HepG2 (cell line): ENCODE data around the gene TMEM107. TPM values are rescaled to one million over a fixed set of nuclear protein-coding genes. Genes with fewer than 3 reads are reported as not detected.

Experiments used
- ATAC-seq: fragments of 200-7000 bp; cut with Tn5 transposase; 3 replicates; pipeline ENCODE4 v1.9.1; 2020; ENCODE audit warnings: mild to moderate bottlenecking, moderate library complexity
- BruUV-seq: library from RNA; stranded (reverse); fragments of 400-500 nt; replicated peaks from 2 replicates; lab custom pipeline; 2021; lab: Mats Ljungman, UMichigan
- CTCF ChIA-PET: fragments of 300-600 bp; formaldehyde crosslinking; extraction: SDS; loops from one replicate; lab custom pipeline; 2021; ENCODE audit warnings: low total read pairs, inconsistent platforms, low intra/inter-chr PET ratio; lab: Yijun Ruan, JAX
- POLR2A ChIA-PET: fragments of 350-600 bp; sonication (Branson Sonifier 250); formaldehyde crosslinking; loops from one replicate; lab custom pipeline; 2020; ENCODE audit warnings: antibody characterized with exemption, inconsistent platforms; lab: Yijun Ruan, JAX
- DNase-seq: peaks from one replicate; pipeline ENCODE4 v3.0.0-alpha.2; 2015; ENCODE audit warnings: low spot score
- FAIRE-seq: peaks from 3 replicates; lab custom pipeline; 2011; peaks lifted over from hg19 to GRCh38; lab: Jason Lieb, UNC
- H2AFZ ChIP-seq: one replicate; pipeline ENCODE4 v1.6.1; 2011; ENCODE audit warnings: low read length, inconsistent platforms
- H3K27ac ChIP-seq: fragments of 300-600 bp; 3 replicates; pipeline ENCODE4 v1.8.0; 2011; ENCODE audit warnings: mixed run types, mild to moderate bottlenecking, mixed read lengths, low read length, inconsistent platforms; ENCODE audit not compliant: insufficient read depth; ENCODE audit errors: extremely low read length
- H3K27me3 ChIP-seq, 2 experiments: fragments of 200-600 bp in 1 of 2; 2 replicates in 1 of 2; 3 replicates in 1 of 2; pipeline versions ENCODE4 v1.6.0 to v1.8.0; 2011; ENCODE audit warnings: low read length in 2 of 2, mild to moderate bottlenecking in 2 of 2, moderate library complexity in 2 of 2, inconsistent platforms in 1 of 2; ENCODE audit not compliant: insufficient read depth in 2 of 2, control insufficient read depth in 1 of 2
- H3K36me3 ChIP-seq, 2 experiments: fragments of 200-600 bp in 1 of 2; replicated peaks in 1 of 2; 2 replicates in 1 of 2; 3 replicates in 1 of 2; pipeline versions ENCODE4 v1.5.1 to v1.8.0; 2011; ENCODE audit warnings: low read length in 2 of 2, inconsistent platforms in 1 of 2; ENCODE audit not compliant: insufficient read depth in 2 of 2, control insufficient read depth in 1 of 2
- H3K4me1 ChIP-seq: 2 replicates; pipeline ENCODE4 v1.5.1; 2012; ENCODE audit warnings: low read length, inconsistent platforms; ENCODE audit not compliant: insufficient read depth
- H3K4me2 ChIP-seq: 2 replicates; pipeline ENCODE4 v1.6.0; 2011; ENCODE audit warnings: low read depth, low read length, inconsistent platforms
- H3K4me3 ChIP-seq, 3 experiments: fragments of 200-600 bp in 1 of 3; sonication (generic), shearing (Covaris generic) in 1 of 3; replicated peaks in 1 of 3; 2 replicates each; pipeline ENCODE4 v1.5.1; 2011 to 2016; ENCODE audit warnings: low read length in 3 of 3, inconsistent platforms in 2 of 3, low read depth in 2 of 3, mild to moderate bottlenecking in 2 of 3, control low read depth in 1 of 3, mixed read lengths in 1 of 3; ENCODE audit not compliant: insufficient read depth in 1 of 3
- H3K79me2 ChIP-seq: one replicate; pipeline ENCODE4 v1.6.1; 2011; ENCODE audit warnings: low read length, inconsistent platforms; ENCODE audit not compliant: insufficient read depth
- H3K9ac ChIP-seq: 2 replicates; pipeline ENCODE4 v1.6.0; 2011; ENCODE audit warnings: mild to moderate bottlenecking, low read depth, low read length, inconsistent platforms; ENCODE audit not compliant: insufficient read depth
- H3K9me3 ChIP-seq: 2 replicates; pipeline ENCODE4 v1.5.1; 2012; ENCODE audit warnings: mild to moderate bottlenecking, low read length
- H4K20me1 ChIP-seq: 2 replicates; pipeline ENCODE4 v1.6.0; 2011; ENCODE audit warnings: inconsistent platforms, mild to moderate bottlenecking, low read length, moderate library complexity; ENCODE audit not compliant: insufficient read depth
- HNF1B ChIP-seq: sonication (generic); formaldehyde crosslinking; IDR thresholded peaks from 2 replicates; pipeline ENCODE4 v1.5.1; 2020; ENCODE audit warnings: mild to moderate bottlenecking, moderate library complexity, missing genetic modification reagents
- NR1H2 ChIP-seq: sonication (generic); formaldehyde crosslinking; IDR thresholded peaks from 2 replicates; pipeline ENCODE4 v1.8.1; 2022; ENCODE audit warnings: low read depth, missing genetic modification reagents, borderline replicate concordance
- RORA ChIP-seq: sonication (generic); formaldehyde crosslinking; IDR thresholded peaks from 2 replicates; pipeline ENCODE4 v1.5.0; 2020; ENCODE audit warnings: mild to moderate bottlenecking, missing genetic modification reagents, moderate library complexity
- ZNF501 ChIP-seq: sonication (generic); formaldehyde crosslinking; IDR thresholded peaks from 2 replicates; pipeline ENCODE4 v1.5.1; 2020; ENCODE audit warnings: mild to moderate bottlenecking, moderate library complexity, missing genetic modification reagents
- ZNF746 ChIP-seq: sonication (generic); formaldehyde crosslinking; IDR thresholded peaks from 2 replicates; pipeline ENCODE4 v1.8.0; 2022; ENCODE audit warnings: mild to moderate bottlenecking, missing genetic modification reagents
- WGBS: methylation state at CpG from one replicate; pipeline ENCODE4 v1.1.6; 2017; ENCODE audit warnings: low lambda C conversion rate; 5-methylcytosine and 5-hydroxymethylcytosine counted together
- in situ Hi-C: cut with HindIII; loops from 2 replicates; pipeline ENCODE4 v1.10.0; 2017; ENCODE audit warnings: low pct_unique_long_range_greater_than_20kb; ENCODE audit not compliant: extremely low pct_ligation_motif_present
- intact Hi-C: fragments of 100-400 bp; cut with micrococcal nuclease; formaldehyde crosslinking; loops from one replicate; pipeline ENCODE4 v1.10.0; 2022; ENCODE audit not compliant: unreplicated experiment
- polyA plus RNA-seq, 8 experiments: library from polyadenylated mRNA; depleted of rRNA in 3 of 8; stranded (reverse) in 7 of 8; unstranded in 1 of 8; fragments of >200 nt; fragmentation: Illumina TruSeq in 4 of 8; extraction: Trizol in 4 of 8; gene quantifications; 2 replicates each; pipeline versions ENCODE4 v1.2.1 to v1.2.3, GENCODE V29; 2011 to 2016; ENCODE audit warnings: low read depth in 4 of 8, missing spikeins in 1 of 8, mixed read lengths in 1 of 8; ENCODE audit not compliant: insufficient read depth in 1 of 8
- total RNA-seq, 5 experiments: library from RNA; depleted of rRNA; stranded (reverse); fragments of >200 nt; fragmentation: Illumina TruSeq; extraction: Trizol; gene quantifications; 2 replicates each; pipeline ENCODE4 v1.2.3, GENCODE V29; 2016; ENCODE audit warnings: low read depth in 1 of 5
- TF ChIP-seq, protein P1 (sequence below): sonication (generic); formaldehyde crosslinking; IDR thresholded peaks from 2 replicates; pipeline ENCODE4 v1.5.0; 2020; ENCODE audit warnings: missing genetic modification reagents
- TF ChIP-seq, protein P2 (sequence below): sonication (generic); formaldehyde crosslinking; IDR thresholded peaks from 2 replicates; pipeline ENCODE4 v1.9.0; 2022; ENCODE audit warnings: missing genetic modification reagents, mild to moderate bottlenecking, borderline replicate concordance
- TF ChIP-seq, protein P3 (sequence below): sonication (generic); formaldehyde crosslinking; IDR thresholded peaks from 2 replicates; pipeline ENCODE4 v1.4.0; 2020; ENCODE audit warnings: missing genetic modification reagents

Gene TMEM107
- total and polyA plus RNA-seq, 2 of the 13 experiments (the other 11 are each of a cell fraction or from before 2014, with no cell fraction given), result 7.2 to 15.3 TPM

DNA sequence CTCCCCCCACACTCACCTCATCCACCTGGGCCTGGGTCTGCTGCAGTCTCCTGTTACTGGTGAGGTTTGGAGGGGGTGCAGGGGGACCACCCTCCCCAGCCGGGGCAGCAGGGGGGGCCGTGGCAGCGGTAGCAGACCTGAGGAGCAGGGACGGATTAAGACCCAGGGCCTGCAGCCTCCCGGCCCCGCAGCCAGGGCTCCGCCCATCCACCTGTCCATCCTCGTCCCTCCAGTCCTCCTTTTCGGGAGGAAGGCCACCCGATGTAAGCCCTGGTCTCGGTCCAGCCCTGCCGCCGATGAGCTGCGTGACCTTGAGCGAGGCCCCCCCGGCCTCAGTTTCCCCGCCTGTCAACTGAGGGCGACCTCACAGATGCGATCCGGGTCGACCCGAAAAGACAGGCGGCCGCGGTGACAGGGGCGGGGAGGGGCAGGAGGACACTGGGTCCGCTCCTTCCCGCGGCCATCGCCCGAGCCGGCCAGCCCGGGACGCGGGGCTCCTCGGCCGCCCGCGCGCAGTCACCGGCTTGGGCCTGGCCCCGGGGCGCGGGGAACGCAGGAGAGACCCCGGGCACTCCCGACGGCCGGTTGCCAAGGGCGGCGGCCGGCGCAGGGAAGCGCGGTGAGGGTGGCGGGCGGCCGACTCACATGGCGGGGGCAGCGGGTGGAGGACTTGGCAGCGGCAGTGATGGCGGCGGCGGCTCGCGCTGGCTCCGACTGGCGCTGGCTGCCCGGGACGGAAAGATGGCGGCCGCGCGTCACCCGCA is 13.8 kb downstream of the TMEM107 start, which contains the start of gene VAMP2 (continued):
- TF ChIP-seq, protein P1, sequence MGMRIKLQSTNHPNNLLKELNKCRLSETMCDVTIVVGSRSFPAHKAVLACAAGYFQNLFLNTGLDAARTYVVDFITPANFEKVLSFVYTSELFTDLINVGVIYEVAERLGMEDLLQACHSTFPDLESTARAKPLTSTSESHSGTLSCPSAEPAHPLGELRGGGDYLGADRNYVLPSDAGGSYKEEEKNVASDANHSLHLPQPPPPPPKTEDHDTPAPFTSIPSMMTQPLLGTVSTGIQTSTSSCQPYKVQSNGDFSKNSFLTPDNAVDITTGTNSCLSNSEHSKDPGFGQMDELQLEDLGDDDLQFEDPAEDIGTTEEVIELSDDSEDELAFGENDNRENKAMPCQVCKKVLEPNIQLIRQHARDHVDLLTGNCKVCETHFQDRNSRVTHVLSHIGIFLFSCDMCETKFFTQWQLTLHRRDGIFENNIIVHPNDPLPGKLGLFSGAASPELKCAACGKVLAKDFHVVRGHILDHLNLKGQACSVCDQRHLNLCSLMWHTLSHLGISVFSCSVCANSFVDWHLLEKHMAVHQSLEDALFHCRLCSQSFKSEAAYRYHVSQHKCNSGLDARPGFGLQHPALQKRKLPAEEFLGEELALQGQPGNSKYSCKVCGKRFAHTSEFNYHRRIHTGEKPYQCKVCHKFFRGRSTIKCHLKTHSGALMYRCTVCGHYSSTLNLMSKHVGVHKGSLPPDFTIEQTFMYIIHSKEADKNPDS (CRISPR knock-in tag), result no peak
- TF ChIP-seq, all 625 proteins: peak for 79

- DNase-seq, result no peak
- no peak for ATAC-seq
- ChIA-PET POLR2A (interaction anchor here (2.0 kb wide), 1 partner anchor 11 kb away, joined by 11 read pairs; no protein-coding TSS in a partner anchor), CTCF (interaction anchor here (1.9 kb wide), 1 partner anchor 23 kb away, joined by 5 read pairs; no protein-coding TSS in a partner anchor)
- in situ Hi-C loops, result no loop called here
- H3K4me1 ChIP-seq, result peaks cover 62% of the 10 kb centered on the region
- H3K9ac ChIP-seq, result peak overlapping the region; percentile 95
- H3K4me2 ChIP-seq, result peak overlapping the region; percentile 100
- WGBS, result 89% methylated on average over 14 of the region's 19 CpGs
- no peaks in the 10 kb centered on the region; a peak in 1 of 5 replicates for H3K27me3 ChIP-seq
- intact Hi-C loops, result no loop called here
- peaks cover 1 to 7% of the 10 kb centered on the region in 2 experiments; a peak in 3 of 5 replicates for H3K36me3 ChIP-seq
- TSS peak; percentile 67 for BruUV-seq
- H3K9me3 ChIP-seq, result no peaks in the 10 kb centered on the region
- H4K20me1 ChIP-seq, result no peaks in the 10 kb centered on the region
- FAIRE-seq, result no peak
- peak overlapping the region; percentile 92 to 99 (median 98) for H3K4me3 ChIP-seq
- H3K79me2 ChIP-seq, result peaks cover 18% of the 10 kb centered on the region
- peak overlapping the region; percentile 80 for H3K27ac ChIP-seq
- H2AFZ ChIP-seq, result no peak overlapping the region
- 0 out of 2 replicates have a peak, but pooled peaks have one; percentile 2 for TF ChIP-seq HNF1B (CRISPR knock-in tag)
- TF ChIP-seq, protein P2, sequence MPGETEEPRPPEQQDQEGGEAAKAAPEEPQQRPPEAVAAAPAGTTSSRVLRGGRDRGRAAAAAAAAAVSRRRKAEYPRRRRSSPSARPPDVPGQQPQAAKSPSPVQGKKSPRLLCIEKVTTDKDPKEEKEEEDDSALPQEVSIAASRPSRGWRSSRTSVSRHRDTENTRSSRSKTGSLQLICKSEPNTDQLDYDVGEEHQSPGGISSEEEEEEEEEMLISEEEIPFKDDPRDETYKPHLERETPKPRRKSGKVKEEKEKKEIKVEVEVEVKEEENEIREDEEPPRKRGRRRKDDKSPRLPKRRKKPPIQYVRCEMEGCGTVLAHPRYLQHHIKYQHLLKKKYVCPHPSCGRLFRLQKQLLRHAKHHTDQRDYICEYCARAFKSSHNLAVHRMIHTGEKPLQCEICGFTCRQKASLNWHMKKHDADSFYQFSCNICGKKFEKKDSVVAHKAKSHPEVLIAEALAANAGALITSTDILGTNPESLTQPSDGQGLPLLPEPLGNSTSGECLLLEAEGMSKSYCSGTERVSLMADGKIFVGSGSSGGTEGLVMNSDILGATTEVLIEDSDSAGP, result no peak
- 0 out of 2 replicates have a peak, but pooled peaks have one; percentile 20 for TF ChIP-seq ZNF746 (CRISPR knock-in tag)
- TF ChIP-seq RORA (CRISPR knock-in tag), result no peak
- no peak for TF ChIP-seq NR1H2 (CRISPR knock-in tag)
- TF ChIP-seq ZNF501, result 0 out of 2 replicates have a peak, but pooled peaks have one; percentile 39
- TF ChIP-seq, protein P3, sequence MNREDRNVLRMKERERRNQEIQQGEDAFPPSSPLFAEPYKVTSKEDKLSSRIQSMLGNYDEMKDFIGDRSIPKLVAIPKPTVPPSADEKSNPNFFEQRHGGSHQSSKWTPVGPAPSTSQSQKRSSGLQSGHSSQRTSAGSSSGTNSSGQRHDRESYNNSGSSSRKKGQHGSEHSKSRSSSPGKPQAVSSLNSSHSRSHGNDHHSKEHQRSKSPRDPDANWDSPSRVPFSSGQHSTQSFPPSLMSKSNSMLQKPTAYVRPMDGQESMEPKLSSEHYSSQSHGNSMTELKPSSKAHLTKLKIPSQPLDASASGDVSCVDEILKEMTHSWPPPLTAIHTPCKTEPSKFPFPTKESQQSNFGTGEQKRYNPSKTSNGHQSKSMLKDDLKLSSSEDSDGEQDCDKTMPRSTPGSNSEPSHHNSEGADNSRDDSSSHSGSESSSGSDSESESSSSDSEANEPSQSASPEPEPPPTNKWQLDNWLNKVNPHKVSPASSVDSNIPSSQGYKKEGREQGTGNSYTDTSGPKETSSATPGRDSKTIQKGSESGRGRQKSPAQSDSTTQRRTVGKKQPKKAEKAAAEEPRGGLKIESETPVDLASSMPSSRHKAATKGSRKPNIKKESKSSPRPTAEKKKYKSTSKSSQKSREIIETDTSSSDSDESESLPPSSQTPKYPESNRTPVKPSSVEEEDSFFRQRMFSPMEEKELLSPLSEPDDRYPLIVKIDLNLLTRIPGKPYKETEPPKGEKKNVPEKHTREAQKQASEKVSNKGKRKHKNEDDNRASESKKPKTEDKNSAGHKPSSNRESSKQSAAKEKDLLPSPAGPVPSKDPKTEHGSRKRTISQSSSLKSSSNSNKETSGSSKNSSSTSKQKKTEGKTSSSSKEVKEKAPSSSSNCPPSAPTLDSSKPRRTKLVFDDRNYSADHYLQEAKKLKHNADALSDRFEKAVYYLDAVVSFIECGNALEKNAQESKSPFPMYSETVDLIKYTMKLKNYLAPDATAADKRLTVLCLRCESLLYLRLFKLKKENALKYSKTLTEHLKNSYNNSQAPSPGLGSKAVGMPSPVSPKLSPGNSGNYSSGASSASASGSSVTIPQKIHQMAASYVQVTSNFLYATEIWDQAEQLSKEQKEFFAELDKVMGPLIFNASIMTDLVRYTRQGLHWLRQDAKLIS (CRISPR knock-in tag), result no peak
Measured at GRCh38 chr17:8161289-8162232, 14.6 kb downstream of the TMEM107 start.
